Peyer's patch (tissue), 4 donors: ENCODE data around the gene CARHSP1.
"Not testable (repeated sequence)": the region's sequence is repeated elsewhere in the genome, so short reads cannot be mapped to it uniquely, and the experiment has no call there.

ENCODE experiments used
- CTCF ChIP-seq, 6 experiments: fragments of 450-650 bp in 4 of 6; fragments of 200-600 bp in 2 of 6; sonication (generic) in 1 of 6; IDR thresholded peaks; one replicate each; pipeline ENCODE4 v1.5.1; 2017 to 2019; ENCODE audit warnings: antibody characterized with exemption in 6 of 6, mild to moderate bottlenecking in 3 of 6, moderate library complexity in 1 of 6
- POLR2A ChIP-seq, 2 donors: fragments of 450-650 bp; IDR thresholded peaks; one replicate each; pipeline ENCODE4 v1.5.1; 2017; ENCODE audit warnings: antibody characterized with exemption in 2 of 2, mild to moderate bottlenecking in 2 of 2, moderate library complexity in 2 of 2

- TF ChIP-seq POLR2A, CTCF (IDR thresholded peaks at IDR 0.05): not testable (repeated sequence)
Measured at GRCh38 chr16:8843296-8843695, 25.5 kb downstream of the CARHSP1 start.
